ENCODE results near the gene MEIKIN. TPM values are rescaled to one million over a fixed set of nuclear protein-coding genes. Genes with fewer than 3 reads are reported as not detected.

Gene MEIKIN
- total RNA-seq, 1 donor from 2014 or later: not detected

DNA sequence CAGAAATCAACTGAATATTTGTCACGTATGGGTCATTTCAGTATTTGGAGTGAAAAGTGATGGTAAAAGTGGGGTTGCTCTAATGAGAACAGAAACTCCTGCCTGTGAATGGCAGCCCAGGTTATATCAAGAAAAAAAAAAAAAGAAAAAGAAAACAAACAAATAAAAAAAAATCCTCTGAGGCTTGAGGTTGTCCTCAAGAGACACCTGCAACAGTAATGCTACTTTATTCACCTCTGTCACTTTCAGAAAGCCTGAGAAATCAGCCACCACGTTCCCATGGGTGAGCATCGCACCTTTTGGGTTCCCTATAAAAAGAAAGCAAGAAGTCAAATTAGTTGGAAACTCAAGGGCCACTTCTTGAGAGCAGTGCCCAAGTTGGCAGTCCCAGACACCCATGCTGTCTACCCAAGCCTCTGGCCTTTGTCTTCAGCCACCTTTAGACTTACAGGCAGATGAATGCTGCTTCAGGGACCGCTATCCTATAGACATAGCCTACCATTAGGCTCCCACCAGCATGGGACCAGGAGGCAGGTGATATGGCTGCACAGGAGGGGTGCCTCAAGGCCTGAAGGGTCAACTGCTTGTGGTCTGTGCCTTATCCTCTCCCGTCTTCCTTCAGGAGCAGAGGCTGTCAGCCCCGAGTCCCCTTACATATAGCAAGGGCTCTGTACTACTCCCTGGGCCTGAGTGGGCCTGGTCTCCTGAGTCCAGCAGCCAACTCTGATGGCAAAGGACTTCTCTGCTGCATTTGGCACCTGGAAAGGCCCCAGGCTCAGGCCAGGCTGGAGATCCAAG is 31.1 kb upstream of the MEIKIN start:
- DNase-seq (ENCODE audit: low spot score): no peak
- peaks cover 38% of the 10 kb centered on the region for H3K4me1 Mint-ChIP-seq (ENCODE audit: unreplicated experiment)
- H3K36me3 Mint-ChIP-seq (ENCODE audit: low read depth, unreplicated experiment): peaks cover 5% of the 10 kb centered on the region
- no peak overlapping the region for H3K4me3 Mint-ChIP-seq (ENCODE audit: unreplicated experiment)
- H3K9me3 Mint-ChIP-seq (ENCODE audit: unreplicated experiment): no peaks in the 10 kb centered on the region
- no peak overlapping the region for H3K27ac Mint-ChIP-seq (ENCODE audit: unreplicated experiment)
- TF ChIP-seq, protein P1, sequence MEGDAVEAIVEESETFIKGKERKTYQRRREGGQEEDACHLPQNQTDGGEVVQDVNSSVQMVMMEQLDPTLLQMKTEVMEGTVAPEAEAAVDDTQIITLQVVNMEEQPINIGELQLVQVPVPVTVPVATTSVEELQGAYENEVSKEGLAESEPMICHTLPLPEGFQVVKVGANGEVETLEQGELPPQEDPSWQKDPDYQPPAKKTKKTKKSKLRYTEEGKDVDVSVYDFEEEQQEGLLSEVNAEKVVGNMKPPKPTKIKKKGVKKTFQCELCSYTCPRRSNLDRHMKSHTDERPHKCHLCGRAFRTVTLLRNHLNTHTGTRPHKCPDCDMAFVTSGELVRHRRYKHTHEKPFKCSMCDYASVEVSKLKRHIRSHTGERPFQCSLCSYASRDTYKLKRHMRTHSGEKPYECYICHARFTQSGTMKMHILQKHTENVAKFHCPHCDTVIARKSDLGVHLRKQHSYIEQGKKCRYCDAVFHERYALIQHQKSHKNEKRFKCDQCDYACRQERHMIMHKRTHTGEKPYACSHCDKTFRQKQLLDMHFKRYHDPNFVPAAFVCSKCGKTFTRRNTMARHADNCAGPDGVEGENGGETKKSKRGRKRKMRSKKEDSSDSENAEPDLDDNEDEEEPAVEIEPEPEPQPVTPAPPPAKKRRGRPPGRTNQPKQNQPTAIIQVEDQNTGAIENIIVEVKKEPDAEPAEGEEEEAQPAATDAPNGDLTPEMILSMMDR (IDR thresholded peaks at IDR 0.05; ENCODE audit: unreplicated experiment): no peak
- H3K27me3 Mint-ChIP-seq (ENCODE audit: unreplicated experiment): peaks cover 1% of the 10 kb centered on the region

DNA sequence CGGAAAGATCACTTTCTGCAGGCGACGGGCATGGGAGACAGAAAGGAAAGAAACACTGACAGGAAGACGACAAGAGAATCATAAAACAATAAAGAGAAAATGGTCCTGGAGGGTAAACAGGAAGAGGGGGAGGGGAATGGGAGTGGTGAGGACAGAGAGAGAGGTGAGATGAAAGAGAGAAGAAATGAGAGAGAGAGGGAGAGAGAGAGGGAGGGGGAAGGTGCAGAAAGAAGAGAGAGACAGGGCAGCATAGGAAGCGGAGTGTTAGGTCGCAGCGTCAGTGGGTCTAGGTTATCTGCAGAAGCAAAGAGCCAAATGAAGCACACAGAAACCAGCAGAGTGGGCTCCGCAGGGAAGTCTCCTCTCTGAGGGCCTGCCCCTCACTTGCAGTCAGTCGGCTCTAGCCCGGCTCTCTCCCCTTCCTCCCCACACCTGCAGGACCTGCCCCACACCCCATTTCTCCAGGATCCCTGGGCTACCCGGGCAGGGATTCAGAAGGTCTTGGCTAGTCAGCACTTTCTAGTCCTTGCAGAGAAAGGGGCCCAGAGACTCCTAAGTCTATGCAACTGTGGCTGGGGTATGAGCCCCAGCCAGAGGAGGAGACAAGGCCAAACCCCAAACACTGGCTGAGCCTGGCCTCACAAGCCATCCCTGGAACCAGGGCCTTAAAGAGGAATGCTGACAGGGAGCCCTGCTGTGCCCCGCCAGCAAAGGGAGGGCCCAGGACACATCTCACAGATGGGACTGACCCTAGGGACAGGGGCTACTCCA is 29.7 kb upstream of the MEIKIN start:
- Mint-ChIP-seq H3K9me3 (ENCODE audit: unreplicated experiment) (no peaks in the 10 kb centered on the region), H3K4me1 (ENCODE audit: unreplicated experiment) (peaks cover 38% of the 10 kb centered on the region), H3K27me3 (ENCODE audit: unreplicated experiment) (peaks cover 1% of the 10 kb centered on the region), H3K27ac (ENCODE audit: unreplicated experiment) (peak overlapping the region; percentile 68), H3K4me3 (ENCODE audit: unreplicated experiment) (no peak overlapping the region), H3K36me3 (ENCODE audit: low read depth, unreplicated experiment) (peaks cover 5% of the 10 kb centered on the region)
- TF ChIP-seq, protein P1 (IDR thresholded peaks at IDR 0.05; ENCODE audit: unreplicated experiment): no peak
- DNase-seq (ENCODE audit: low spot score): no peak

DNA sequence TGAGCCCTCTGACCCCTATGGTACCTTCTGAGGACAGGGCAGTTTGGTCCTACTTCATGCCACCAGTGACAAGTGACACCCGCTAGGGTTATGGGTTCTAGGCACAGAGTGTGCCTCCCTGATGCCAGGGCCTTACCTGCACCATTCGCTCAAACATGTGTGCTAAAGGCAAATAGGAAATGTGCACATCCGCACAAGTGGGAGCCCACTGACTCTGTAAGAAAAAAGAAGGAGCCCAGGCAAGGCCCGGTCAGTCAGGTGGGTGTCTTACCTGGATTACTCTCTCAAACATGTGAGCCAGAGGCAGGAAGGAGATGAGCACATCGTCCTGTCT is 29.1 kb upstream of the MEIKIN start:
- Mint-ChIP-seq H3K9me3 (ENCODE audit: unreplicated experiment) (no peaks in the 10 kb centered on the region), H3K36me3 (ENCODE audit: low read depth, unreplicated experiment) (peaks cover 5% of the 10 kb centered on the region), H3K27ac (ENCODE audit: unreplicated experiment) (peak overlapping the region; percentile 68), H3K4me3 (ENCODE audit: unreplicated experiment) (no peak overlapping the region), H3K4me1 (ENCODE audit: unreplicated experiment) (peaks cover 38% of the 10 kb centered on the region), H3K27me3 (ENCODE audit: unreplicated experiment) (peaks cover 1% of the 10 kb centered on the region)
- DNase-seq (ENCODE audit: low spot score): no peak
- TF ChIP-seq, protein P1 (IDR thresholded peaks at IDR 0.05; ENCODE audit: unreplicated experiment): no peak

DNA sequence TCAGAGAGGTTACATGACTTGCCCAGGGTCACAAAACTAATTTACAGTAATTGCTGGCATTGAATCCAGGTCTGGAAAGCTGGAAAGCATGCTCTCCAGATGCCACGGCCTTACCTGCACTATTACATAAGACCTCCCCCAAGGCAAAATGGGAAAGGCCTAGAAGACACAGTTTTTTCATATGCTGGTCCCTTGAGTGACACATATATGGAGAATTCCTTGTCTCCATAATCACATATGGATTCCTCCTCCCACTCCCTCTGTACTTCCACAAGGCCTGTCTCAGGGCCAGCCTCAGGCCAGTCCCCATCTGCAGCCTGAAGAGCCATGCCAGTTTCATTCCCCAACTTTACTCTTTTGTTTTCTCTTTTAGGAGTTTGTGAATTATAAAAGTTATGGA is 28.6 kb upstream of the MEIKIN start:
- H3K4me3 Mint-ChIP-seq (ENCODE audit: unreplicated experiment): no peak overlapping the region
- peaks cover 5% of the 10 kb centered on the region for H3K36me3 Mint-ChIP-seq (ENCODE audit: low read depth, unreplicated experiment)
- peaks cover 1% of the 10 kb centered on the region for H3K27me3 Mint-ChIP-seq (ENCODE audit: unreplicated experiment)
- peaks cover 38% of the 10 kb centered on the region for H3K4me1 Mint-ChIP-seq (ENCODE audit: unreplicated experiment)
- H3K9me3 Mint-ChIP-seq (ENCODE audit: unreplicated experiment): no peaks in the 10 kb centered on the region
- DNase-seq (ENCODE audit: low spot score): no peak
- TF ChIP-seq, protein P1 (IDR thresholded peaks at IDR 0.05; ENCODE audit: unreplicated experiment): no peak
- no peak overlapping the region for H3K27ac Mint-ChIP-seq (ENCODE audit: unreplicated experiment)
